ENCODE data around the gene ZNF532.

The ZNF532 gene

DNA sequence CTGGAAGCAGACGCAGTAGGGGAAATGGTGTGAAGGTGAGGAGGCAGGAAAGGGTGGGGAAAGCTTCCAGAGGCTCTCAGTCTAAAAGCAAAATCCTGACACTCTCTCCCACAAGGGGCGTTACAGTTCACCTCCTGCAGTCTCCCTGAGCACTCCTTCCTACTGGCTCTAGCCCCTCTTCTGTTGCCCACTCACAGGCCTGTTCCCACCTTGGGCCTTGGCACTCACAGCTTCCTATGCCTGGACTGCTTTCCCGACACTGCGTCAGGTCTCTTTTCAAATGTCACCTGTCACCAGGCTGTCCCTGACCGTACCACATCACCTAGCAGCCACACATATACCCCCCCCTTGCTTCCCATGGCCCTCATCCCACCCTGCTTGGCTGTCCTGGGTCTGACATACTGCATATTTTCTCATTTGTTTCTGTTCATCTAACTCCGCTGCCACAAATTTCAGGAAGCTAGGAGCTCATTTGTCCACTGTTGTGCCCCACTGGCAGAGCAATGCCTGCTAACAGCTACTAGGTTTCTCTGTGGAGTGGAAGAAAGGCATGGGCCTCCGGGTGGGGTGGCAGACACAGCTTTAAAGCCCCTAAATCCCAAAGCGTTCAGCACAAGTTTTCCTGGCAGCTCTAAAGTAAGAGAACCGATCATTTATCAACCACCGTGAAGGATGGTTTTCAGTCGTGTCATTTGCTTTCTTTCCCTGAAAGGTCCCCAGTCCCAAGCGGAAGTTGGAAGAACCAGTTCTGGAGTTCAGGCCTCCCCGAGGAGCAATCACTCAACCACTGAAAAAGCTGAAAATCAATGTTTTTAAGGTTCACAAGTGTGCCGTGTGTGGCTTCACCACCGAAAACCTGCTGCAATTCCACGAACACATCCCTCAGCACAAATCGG is 118.8 kb downstream of the ZNF532 start:
- FAIRE-seq: no peak

GRCh38 chr18:58988600-58988999 is 123.9 kb downstream of the ZNF532 start:
- no peak for FAIRE-seq

DNA sequence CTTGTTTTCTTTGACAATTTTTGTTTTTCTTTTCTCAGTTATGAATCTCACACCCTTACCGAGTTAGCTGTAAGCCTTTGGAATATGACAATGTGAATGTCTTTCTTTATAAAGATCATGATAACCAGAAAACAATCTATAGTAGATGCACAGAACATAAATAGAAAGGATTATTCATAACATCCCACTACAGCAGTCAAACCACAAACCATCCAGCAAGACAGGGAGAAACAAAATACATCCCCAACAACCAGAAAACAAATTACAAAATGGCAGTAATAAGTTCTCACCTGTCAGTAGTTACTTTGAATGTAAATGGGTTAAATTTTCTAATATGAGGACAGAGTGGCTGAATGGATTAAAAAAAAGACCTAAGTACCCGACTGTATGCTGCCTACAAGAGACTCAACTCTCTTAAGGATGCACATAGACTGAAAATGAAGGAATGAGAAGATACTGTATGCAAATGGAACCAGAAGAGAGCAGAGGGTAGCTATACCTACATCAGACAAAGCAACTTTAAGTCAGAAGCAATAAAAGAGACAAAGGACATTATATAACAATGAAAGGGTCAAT is 124.6 kb downstream of the ZNF532 start:
- no peak for FAIRE-seq

DNA sequence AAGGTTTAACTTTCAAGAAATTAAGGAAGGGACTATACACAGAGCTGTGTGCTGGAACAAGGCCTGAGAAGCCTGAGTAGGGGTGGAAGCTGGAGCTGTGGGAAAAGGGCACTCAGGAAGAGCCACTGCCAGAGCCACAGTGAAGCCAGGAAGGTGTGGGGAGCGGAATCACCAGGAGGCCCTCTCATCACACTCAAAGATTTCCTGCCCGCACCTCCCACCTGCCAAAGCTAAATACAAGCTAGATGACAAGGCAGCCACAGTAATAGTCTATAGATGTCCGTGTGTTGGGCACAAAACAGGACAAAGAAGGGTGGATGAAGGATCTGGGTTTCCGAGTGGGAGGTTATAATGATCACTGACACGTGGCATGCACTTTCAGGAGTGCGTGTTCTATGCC is 126.0 kb downstream of the ZNF532 start:
- no peak for FAIRE-seq

- no peak for FAIRE-seq
Measured at GRCh38 chr18:58991167-58991798, 126.6 kb downstream of the ZNF532 start.

DNA sequence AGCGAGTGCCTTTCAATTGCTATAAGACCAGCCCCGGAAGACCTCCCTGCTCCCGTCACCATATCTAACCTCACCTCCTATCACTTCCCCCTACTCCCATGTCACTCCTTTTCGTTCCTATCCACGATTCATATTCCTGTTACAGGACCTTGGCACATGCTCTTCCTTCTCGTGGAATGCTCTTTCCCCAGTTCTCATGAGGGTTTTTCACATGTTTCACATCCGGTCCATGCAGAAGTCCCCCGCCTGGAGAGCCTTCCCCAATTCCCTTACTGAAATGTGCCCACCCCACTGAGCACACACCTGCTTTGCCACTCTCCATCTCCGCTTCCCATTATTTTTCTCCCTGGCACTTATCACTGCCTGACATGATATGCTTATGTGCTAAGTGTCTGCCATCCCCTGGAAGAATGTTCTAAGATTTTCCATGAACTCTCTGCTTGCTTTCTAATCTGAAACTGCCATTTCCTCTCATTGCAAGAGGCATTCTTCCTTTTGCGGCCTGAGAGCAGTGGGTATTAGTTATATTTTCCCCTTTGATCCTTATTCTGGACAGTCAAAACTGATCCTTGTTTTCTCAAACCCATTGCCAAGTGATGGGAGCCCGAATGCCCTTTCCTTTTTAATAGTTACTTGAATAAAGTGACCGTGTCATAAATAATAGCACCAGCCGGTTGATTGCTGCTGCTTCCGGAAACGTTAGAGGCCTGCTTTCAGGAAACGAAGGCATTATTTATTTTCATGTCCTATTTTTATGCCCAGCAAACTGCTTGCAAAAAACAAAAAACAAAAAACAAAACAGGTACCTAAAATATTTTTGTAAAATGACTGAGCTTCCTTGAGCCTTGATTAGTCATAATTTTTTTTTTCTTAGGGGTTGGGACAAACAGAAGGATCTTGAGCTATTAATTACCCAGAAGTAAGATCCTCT is 127.9 kb downstream of the ZNF532 start:
- no peak for FAIRE-seq

- FAIRE-seq: no peak
Measured at GRCh38 chr18:58993260-58993659, 128.6 kb downstream of the ZNF532 start.

DNA sequence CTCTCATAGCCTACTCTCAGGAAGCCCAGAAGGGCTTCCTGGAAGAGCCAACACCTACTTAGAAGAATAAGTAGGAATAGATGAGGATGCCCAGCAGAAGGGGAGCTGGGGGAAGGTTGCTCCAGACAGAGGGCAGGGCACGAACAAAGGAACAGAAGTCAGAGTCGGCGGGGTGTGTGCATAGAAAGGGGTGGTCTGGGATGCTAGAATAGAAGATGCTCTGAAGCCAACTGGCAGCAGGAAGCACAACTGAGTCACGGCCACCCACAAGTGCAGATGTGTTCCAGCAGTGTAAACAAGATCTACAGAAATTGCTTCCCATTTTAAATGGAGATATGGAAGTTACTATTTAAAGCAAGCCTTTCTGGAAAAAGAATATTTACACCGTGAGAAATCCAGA is 131.0 kb downstream of the ZNF532 start:
- no peak for FAIRE-seq

DNA sequence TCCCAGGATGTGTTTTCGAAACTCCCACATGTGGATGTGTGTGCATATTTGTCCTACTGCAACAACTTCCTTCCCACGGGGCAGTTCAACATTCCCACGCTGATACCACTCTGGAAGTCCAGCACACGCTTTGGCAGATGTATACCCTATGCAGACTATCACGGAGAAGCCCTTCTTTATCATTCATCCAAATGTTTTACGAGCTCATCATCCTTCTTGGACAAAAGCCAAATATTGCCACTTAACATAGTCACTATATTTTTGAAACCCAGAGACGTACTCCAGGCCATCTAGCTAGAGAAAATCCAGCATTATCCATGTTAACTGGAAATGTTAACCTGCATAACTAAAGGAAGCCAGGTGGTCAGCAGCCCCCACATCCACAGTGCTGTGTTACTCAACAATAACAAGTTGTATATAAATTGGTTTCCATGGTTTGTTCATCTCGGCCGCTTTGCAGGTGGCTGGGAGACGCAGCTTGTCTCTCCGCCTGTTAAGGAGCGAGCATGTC is 131.5 kb downstream of the ZNF532 start:
- FAIRE-seq: no peak

DNA sequence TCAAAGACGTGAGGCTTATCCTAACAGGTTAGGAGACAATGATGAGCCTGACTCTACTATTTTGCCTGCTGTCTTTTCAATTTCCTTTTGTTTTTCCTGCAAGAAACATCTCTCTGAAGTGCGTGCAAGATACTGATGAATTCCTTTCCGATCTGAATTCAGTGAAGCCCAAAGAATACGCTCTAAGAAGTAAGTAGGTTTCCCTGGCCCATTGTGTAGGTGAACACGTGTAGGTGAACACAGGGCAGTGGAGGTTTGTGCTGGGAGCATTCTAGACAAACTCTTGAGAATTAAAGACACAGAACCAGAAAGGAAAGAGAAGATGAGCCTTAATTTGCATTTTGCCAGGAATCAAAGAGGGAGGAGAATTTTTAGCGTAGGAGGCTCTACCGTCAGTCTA is 132.0 kb downstream of the ZNF532 start:
- no peak for FAIRE-seq

- no peak for FAIRE-seq
Measured at GRCh38 chr18:58997811-58998337, 133.2 kb downstream of the ZNF532 start.

DNA sequence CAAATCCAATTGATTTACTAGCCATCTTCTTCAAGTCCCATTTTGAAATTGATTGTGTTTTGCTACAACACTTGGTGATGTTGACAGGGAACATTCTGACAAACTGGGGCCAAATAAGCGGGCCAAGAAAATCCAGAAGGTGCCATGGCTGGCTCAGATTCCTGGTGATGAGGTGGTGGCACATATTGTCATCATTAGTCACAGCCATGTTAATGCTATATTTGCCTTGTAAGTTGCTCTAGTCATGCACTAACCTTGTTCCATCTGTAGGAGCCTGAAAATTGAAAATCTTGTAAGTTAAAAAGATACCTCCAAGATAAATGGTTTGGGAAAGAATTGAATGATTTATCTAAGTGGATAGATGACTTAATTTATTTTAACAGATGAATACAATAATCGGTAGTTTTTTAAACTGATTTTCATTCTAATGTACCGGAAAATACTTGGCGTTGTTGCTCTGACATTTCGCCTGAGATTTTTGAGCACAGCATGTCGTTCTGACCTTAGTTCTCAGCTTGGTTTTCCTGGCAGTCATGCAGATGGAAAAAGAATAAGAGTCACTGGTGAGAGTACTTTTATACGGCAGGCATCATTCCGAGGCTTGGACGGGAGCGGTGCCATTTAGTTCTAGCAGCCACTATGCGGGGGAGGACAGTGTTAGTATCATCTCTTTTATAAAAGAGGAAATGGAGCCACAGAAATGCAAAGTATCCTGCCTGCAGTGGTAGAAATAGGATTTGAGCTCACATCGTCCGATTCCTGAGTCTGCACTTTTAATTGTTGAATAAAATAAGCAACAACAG is 133.9 kb downstream of the ZNF532 start:
- no peak for FAIRE-seq

DNA sequence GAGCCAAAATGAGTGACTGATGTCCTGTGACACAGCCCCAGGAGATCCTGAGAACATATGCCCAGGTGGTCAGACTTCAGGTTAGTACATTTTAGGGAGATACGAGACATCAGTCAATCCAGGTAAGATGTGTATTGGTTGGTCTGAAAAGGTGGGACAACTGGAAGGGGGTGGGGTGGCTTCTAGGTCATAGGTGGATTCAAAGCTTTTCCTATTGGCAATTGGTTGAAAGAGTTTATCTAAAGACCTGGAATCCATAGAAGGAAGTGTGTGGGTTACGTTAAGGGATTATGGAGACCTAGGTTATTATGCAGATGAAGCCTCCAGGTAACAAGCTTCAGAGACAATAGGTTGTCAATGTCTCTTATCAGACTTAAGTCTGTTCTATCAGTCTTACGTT is 136.5 kb downstream of the ZNF532 start:
- no peak for FAIRE-seq

DNA sequence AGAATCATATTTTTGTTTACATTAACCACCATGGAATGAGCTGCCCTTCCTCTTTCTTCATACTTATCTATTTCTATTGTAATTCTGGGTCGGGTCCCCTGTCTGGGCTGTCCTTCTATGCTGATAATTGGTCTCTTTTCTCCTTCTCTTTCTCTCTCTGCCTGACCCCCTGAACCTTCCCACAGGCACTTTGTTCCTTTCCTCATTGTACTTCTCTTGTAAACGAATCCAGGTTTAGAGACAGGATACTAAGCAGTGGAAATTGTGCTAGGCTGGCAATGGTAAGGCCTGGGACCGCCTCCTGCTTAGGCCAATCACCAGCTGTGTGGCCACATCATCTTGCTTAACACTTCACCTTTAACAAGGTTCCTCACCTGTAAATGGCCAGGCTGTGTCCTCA is 137.0 kb downstream of the ZNF532 start:
- no peak for FAIRE-seq

GRCh38 chr18:59002974-59003594 is 138.4 kb downstream of the ZNF532 start:
- FAIRE-seq: no peak

DNA sequence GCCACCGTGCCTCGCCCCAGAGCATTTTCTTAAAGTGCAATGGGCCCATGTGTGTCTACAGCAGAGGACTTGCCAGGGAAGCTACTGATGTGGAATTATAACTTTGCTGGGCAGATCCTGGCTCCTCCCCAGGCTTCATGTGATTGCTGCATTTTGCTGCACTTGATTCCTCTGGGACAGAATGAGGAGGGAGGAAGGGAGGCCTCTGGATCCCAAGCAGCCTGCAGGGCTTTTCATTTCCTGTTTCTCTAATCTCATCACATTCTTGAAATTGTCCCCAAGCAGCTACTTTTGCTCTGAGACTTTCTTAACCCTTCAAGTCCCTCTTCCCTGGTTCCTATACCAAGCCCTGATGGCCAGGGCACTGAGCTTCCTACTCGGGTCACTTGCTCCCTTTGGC is 140.6 kb downstream of the ZNF532 start:
- FAIRE-seq: no peak

- no peak for FAIRE-seq
Measured at GRCh38 chr18:59006461-59007067, 141.9 kb downstream of the ZNF532 start.

DNA sequence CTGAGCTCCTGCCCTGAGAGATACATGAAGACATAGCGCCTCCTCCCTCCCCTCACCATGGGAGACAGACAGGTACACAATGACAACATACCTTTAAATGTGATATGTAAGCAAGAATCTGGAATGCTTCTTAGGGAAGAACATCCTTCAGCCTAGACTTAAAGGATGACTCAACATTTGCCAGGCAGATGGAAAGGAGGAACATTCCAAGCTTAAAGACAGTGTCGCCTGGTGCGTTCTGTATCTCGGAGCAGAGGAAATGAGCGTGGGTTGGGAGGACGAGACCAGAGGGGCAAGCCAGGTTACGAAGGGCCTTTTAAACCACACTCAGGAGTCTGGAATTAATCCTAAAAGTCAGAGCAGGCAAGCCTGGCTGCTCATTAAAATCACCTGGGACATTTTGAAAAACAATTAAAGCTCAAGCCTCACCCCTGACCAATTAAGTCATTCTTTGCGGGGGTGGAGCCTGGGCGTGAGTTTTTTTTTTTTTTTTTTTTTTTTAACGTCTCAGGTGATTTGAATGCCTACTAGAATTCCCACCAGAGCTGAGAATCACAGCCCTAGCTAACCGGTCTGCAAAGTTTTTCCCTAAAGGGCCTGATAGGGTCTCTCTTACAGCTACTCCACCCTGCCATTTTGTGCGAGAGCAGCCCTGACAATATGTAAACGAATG is 143.8 kb downstream of the ZNF532 start:
- no peak for FAIRE-seq

DNA sequence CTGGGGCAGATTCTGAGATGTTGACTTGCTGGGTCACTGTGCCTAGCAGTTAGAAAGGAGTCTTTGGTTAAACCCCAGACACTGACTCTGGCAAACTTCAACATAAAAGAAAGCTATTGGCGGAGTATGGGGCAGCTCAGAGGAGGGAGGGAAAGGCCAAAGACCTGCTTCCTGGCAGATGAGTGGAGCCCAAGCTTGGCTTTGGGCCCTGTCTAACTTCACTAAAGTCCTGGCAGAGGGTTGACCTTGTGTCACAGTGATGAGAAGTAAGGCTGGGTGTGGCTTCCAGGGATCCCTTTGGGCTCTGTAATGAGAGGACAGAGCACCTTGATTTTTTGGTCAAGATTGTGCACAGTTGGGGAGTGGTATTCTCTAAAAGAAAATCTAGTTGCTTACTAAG is 145.2 kb downstream of the ZNF532 start:
- FAIRE-seq: no peak

- no peak for FAIRE-seq
Measured at GRCh38 chr18:59011289-59011688, 146.6 kb downstream of the ZNF532 start.

All from colon (tissue), 2 donors.